ENCODE data around the gene MAU2.

DNA sequence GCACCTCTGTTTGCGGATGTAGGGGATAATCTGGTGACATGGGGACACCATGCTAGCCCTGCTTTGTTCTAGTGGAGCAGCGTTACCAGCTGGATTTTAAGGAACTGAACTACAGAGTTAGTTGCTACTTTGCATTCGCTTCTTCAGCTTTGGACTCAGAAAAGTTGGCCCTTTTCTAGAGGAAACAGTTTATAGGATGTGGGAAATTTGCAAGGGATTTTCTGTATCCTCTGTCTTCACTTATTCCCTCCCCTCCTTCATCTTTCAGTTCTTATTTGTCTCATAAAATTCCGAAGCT lies 87.0 kb downstream of the MAU2 start:
- TF ChIP-seq, protein P1, sequence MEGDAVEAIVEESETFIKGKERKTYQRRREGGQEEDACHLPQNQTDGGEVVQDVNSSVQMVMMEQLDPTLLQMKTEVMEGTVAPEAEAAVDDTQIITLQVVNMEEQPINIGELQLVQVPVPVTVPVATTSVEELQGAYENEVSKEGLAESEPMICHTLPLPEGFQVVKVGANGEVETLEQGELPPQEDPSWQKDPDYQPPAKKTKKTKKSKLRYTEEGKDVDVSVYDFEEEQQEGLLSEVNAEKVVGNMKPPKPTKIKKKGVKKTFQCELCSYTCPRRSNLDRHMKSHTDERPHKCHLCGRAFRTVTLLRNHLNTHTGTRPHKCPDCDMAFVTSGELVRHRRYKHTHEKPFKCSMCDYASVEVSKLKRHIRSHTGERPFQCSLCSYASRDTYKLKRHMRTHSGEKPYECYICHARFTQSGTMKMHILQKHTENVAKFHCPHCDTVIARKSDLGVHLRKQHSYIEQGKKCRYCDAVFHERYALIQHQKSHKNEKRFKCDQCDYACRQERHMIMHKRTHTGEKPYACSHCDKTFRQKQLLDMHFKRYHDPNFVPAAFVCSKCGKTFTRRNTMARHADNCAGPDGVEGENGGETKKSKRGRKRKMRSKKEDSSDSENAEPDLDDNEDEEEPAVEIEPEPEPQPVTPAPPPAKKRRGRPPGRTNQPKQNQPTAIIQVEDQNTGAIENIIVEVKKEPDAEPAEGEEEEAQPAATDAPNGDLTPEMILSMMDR (IDR thresholded peaks at IDR 0.05): no peak
- no peak for TF ChIP-seq EZH2 (IDR thresholded peaks at IDR 0.05)
- TF ChIP-seq EZH2phosphoT487 (IDR thresholded peaks at IDR 0.05): no peak

All from neural progenitor cell (in vitro differentiated cells).